Measurements from ENCODE around the gene RPL27A.

Gene RPL27A

DNA sequence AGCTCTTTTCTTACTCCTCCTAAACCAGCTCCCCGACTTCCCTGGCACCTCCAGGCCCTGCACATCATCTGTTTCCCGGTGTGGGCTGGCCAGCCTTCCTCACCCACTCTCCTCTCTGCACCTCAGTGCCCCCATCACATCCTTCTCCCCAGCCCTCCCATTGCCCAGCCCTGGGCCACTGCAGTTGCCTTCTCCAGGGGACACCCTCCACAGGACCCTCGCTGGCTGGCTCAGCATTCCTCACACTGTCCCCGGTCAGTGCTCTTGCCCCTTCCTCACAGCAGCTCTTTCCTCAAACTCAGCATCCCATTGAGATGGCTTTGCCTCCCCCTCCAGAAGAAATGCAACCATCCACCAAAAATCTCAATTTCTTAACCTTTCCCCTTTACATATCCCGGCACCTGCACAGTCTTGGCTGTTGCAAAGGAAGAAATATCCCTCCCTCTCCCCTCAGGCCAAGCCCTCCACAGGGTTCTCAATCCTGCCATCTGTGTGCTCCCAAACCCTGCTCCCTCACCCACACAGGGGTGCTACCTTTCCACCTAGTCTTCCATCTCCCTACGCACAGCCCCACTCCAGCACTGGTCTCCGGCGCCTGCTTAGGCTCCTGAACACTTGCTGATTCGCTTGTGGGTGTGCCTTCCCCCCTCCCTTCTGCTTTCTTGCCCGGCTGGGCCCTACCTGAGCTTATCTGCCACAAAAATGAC lies 19.5 kb downstream of the RPL27A start:
- DNase-seq (ENCODE audit: low read depth): no peak

DNA sequence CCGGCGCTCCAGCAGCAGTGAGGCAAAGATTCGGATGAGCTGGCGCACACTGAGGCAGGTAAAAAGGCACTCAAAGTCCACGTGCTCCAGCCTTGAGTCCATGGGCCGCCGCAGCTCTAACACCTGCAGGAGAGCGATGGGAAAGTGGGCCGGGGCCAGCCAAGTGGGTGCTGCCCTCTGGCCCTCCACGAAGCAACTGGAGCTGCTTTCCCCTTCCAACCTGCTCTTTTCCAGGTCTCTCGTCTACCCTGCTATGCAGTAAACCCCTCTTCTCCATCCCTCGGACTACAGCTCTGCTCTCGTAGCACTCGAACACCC lies 20.0 kb downstream of the RPL27A start:
- no peak for DNase-seq (ENCODE audit: low read depth)

DNA sequence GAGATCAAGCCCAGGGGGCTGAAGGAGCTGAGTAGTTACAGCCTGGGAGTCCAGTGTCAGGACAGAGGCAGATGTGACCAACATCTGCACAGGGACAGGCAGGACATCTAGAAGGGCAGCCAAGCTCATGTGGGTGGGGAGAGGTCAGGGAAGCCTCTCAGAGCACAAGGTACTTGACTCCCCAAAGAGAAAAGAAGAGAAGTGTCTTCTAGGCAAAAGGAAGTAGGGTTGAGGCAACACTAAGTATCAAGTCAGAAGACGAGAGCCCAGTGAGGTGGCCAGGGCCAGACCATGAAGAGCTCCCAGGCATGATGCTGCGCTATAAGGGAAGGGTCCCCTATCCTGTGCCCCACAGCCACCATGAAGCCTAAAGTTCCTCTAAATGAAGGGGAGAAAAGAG lies 21.5 kb downstream of the RPL27A start:
- DNase-seq (ENCODE audit: low read depth): no peak

DNA sequence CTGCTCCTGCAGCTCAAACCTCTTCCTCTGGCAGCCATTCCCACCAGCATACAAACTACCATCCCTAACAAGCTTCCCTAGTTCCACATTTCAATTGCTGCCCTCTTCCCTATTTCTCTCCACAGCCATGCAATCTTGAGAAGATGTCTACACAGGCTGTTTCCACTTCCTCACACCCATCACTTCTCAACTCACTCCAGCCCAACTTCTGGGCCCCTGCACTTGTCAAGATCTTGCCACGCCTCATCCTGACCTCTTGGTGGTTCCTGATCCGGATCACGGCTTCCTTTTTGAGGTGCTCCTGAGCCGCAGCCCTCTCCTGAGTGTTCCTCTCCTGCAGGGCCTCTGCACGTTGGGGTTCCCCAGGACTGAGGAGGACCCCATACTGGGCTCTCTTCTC lies 22.6 kb downstream of the RPL27A start:
- DNase-seq (ENCODE audit: low read depth): no peak

DNA sequence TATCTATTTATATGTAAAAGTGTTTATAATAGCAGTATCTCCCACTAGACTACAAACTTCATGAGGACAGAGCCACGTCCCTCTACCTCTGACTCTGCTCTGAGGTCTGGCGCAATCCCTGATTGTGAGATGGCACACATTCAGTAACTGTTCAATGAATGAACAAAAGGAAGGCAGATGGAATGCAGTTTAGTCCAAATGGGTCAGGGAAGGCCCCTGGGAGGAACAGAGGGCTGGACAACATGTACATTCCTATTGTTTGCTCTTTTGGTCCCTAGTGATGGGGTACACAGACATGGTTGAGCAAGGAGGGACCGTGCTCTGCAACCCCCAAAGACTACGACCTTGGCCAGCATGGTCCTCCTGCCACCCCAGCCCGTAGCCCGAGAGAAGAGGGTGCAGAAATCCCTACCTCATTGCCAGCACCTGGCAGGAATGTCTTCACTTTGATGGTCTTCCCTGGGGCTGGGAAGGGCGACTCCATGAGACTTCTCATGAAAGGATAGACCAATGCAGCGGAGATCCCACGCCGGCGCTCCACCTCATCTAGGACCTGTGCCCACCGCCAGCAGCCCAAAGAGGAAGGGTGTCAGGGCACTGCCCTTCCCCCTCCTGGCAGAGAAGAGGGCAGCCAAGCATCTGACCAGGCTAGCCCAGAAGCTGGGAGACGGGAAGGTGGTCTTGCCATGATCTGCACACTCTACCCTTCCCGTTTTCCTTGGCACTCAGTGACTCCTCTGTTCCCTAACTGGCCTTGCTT lies 24.3 kb downstream of the RPL27A start:
- no peak for DNase-seq (ENCODE audit: low read depth)

- no peak for DNase-seq (ENCODE audit: low read depth)
Observed at GRCh38 chr11:8707541-8708191, 25.1 kb downstream of the RPL27A start.

- DNase-seq (ENCODE audit: low read depth): peak; percentile 83
Observed at GRCh38 chr11:8709002-8709672, 26.5 kb downstream of the RPL27A start.

DNA sequence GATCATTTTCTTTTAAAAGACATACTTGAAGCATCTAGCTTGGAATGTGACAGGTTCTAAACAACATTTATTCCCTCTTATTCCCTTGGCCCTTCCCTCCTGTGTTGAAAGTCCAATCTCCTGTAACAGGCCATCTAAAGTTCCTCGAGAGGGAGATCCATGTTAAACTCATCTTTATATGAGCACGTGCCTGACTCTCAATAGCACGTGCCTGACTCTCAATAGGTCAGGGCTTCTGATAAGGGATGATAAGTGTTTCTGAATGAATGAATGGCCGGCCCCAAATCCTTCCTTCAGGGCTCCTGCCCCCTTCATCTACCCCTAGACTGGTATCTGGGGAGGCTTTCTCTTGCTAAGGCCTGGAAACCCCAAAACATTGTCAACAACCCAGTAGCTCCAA lies 27.2 kb downstream of the RPL27A start:
- no peak for DNase-seq (ENCODE audit: low read depth)

DNA sequence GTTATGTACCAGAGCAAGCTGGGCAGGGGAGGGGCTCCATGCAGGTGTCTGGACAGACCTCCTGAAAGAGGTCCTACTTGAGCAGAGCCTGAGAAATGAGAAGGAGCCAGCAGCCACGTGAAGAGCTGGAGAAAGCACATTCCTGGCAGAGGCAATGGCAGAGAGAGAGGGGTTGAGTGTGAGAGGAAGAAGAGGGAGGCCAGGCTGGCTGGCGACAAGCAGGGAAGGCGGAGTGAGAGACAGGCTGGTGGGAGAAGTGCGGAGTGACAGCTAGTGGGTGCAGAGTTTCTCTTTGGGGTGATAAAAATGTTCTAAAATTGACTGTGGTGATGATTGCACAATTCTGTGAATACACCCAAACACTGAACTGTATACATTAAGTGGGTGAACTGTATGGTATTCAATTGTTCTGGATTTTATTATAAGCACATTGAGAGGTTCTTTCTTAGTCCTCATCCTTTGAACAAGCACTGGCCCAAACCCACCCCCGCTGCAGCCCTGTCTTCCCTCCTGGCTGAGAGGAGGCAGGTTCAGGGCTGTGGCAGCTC lies 29.4 kb downstream of the RPL27A start:
- DNase-seq (ENCODE audit: low read depth): no peak

- no peak for DNase-seq (ENCODE audit: low read depth)
Observed at GRCh38 chr11:8712506-8712905, 29.9 kb downstream of the RPL27A start.

DNA sequence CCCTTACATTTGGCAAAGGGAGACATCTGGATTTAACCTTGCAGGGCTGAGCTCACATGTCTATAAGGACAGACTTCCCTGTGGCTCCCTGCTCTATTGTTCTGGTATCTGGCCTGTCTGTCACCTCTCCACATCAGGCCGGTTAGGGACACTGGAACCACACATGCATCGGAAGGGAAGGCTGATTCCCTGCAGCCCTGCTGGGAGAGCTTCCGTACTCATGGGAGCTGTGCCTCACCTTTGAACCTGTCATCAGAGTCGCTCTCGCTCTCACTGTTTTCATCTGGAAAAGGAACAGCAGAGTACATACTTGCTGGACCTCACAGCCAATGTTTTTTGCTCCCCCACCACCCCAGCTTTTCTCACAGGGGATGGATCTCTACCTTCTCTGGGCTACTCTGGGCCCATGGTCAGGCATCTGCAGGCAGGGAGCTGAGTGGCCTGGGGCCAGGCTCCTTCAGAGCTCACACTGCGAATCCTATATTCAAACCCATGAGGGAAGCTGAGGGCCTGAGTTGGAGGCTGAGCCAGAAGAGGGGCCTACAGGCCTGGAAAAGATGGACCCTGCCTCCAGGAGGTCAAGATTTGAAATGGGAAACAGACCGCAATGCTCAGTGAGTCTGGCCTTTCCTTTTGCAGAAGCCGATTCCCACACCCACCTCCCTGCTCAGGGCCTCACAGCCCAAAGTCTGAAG lies 31.3 kb downstream of the RPL27A start:
- DNase-seq (ENCODE audit: low read depth): no peak

DNA sequence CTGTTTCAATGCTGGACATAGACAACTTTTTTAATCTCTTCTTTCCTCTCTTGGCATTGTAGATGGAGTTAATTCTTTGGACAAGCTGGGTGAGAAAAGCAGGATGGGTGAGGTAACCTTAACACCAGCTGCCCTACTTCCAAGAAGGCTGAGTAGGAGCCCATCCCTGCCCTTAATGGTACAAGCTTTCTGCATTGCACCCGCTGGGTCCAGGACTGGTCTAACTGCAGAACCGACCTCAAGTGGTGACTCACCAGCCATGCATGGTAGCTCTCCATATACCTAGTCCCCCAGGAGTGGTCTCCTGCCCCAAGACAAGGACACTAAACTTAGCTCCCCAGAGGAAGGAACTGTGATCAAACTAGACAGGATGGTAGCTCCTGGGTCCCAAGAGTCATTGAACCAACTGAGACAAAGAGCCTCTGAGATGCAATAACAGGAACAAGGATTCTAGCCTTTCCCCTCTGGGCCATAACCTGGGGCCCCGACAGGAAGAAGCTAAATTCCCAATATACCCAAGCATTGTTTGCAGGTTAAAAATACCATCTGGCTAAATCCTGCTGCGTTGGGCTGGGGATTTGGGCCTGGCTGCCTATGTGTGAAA lies 32.1 kb downstream of the RPL27A start:
- DNase-seq (ENCODE audit: low read depth): no peak

GRCh38 chr11:8715501-8715900 lies 32.9 kb downstream of the RPL27A start:
- DNase-seq (ENCODE audit: low read depth): no peak

DNA sequence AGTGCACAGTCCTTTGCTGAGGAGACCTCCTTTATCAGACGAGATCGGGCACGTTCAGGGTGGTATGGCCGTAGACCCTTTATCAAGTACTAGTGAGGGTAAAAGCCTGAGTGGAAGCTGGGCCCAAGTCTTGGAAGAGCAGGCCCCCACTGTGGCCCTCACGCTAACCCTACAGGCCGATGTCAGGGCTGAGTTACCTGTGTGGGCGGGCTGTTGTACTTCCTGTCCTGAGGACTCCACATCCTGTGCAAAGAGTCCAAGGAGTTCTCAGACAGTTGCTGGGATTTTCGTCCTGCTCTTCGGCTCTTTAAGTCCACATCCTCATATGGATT lies 34.9 kb downstream of the RPL27A start:
- no peak for DNase-seq (ENCODE audit: low read depth)

DNA sequence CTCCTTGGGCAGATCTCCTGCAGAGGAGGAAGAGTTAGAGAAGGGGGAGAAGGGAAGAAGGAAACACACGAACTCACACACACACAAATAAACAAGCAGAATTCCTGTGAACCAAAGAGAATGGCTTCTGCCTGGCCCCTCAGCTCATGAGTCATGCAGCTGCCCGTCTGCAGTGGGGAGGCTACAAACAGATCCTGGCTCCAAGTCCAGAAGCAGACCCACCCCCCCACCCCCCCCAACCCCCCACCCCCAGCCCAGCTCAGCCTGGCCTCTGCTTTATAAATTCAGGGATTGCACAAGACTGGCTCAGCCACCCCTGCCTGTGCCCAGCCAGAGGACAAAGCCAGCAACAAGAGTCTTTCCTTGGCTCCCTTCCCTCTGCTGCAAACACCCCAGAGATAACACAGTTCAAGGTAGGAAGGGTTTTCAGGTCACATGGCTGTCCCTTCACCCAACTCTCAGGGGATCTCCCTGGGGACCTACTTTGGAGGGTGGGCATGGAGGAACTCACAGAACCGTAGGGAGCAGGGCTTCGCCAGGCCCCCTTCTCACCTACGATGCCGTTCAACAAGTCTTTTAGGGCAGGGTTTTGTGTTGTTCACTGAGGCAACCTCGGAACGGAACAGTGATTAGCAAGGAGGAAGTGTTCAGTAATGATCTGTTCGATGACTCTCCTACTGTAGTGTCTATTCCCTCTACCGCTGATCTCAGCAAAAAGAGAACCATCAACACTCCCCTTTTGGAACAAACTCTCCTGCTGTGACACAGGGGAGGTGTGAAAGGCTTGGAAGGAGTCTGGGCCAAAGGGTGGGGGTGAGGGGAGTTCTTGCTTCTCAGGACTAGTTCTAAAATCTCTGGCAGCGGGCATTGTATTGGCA lies 35.5 kb downstream of the RPL27A start:
- DNase-seq (ENCODE audit: low read depth): peak; percentile 52

- DNase-seq (ENCODE audit: low read depth): peak; percentile 91
Observed at GRCh38 chr11:8719211-8719649, 36.6 kb downstream of the RPL27A start.

DNA sequence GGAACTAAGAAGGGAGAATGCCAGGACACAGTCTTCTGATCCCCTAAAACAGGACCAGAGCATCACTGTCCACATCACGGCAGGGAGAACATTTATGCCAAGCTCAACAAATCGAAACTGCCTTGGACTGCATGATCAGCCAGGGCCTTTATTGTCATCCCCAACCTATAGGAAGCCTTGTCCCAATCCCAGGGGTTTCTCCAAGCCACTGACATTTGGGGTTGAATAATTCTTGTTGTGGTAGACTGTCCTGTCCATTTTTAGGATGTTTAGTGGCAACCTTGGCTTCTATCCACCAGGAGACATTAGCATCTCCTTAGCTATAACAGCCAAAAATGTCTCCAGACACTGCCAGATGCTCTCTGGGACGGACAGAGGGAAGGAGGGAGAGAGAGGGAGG lies 37.1 kb downstream of the RPL27A start:
- DNase-seq (ENCODE audit: low read depth): no peak

GRCh38 chr11:8720352-8720751 lies 37.8 kb downstream of the RPL27A start:
- no peak for DNase-seq (ENCODE audit: low read depth)

GRCh38 chr11:8720868-8721608 lies 38.4 kb downstream of the RPL27A start:
- no peak for DNase-seq (ENCODE audit: low read depth)

Measured in stromal cell of bone marrow (primary cell).